CD14-positive monocyte (primary cell): ENCODE data around the gene ZNF774. TPM values are rescaled to one million over a fixed set of nuclear protein-coding genes. Genes with fewer than 3 reads are reported as not detected.

ENCODE experiments used
- DNase-seq, 3 donors: peaks; one replicate each; pipeline ENCODE4 v3.0.0-alpha.2; 2011 to 2022
- H2AFZ ChIP-seq: 2 replicates; pipeline ENCODE4 v1.6.0; 2012; ENCODE audit warnings: mild to moderate bottlenecking, low read depth, low read length, inconsistent platforms; ENCODE audit not compliant: insufficient read depth, poor library complexity, severe bottlenecking
- H3K27ac ChIP-seq, 2 donors: 1 replicate in 1 of 2; 2 replicates in 1 of 2; pipeline ENCODE4 v1.5.1; 2012 to 2013; ENCODE audit warnings: low read length in 2 of 2, control low read depth in 1 of 2, inconsistent platforms in 1 of 2, low read depth in 1 of 2, mild to moderate bottlenecking in 1 of 2
- H3K27me3 ChIP-seq, 2 donors: one replicate each; pipeline versions ENCODE4 v1.6.0 to v1.6.1; 2011 to 2013; ENCODE audit warnings: low read length in 2 of 2; ENCODE audit not compliant: control insufficient read depth in 2 of 2, insufficient read depth in 2 of 2
- H3K36me3 ChIP-seq, 2 donors: replicated peaks in 1 of 2; 1 replicate in 1 of 2; 2 replicates in 1 of 2; pipeline versions ENCODE4 v1.5.1 to v1.6.1; 2012 to 2013; ENCODE audit warnings: low read length in 2 of 2, control low read depth in 1 of 2, inconsistent platforms in 1 of 2, mild to moderate bottlenecking in 1 of 2; ENCODE audit not compliant: insufficient read depth in 2 of 2, control insufficient read depth in 1 of 2
- H3K4me1 ChIP-seq, 2 donors: 1 replicate in 1 of 2; 2 replicates in 1 of 2; pipeline versions ENCODE4 v1.5.1 to v1.6.1; 2012 to 2013; ENCODE audit warnings: low read length in 2 of 2, control low read depth in 1 of 2, inconsistent platforms in 1 of 2, mild to moderate bottlenecking in 1 of 2, moderate library complexity in 1 of 2; ENCODE audit not compliant: insufficient read depth in 2 of 2, control insufficient read depth in 1 of 2
- H3K4me2 ChIP-seq: replicated peaks from 2 replicates; pipeline ENCODE3; 2012; ENCODE audit warnings: low read length, moderate library complexity, mild to moderate bottlenecking; ENCODE audit not compliant: poor library complexity, severe bottlenecking; ENCODE audit errors: extremely low read depth
- H3K4me3 ChIP-seq, 3 experiments: fragments of 200-600 bp in 1 of 3; sonication (generic) in 1 of 3; replicated peaks in 1 of 3; 1 replicate in 2 of 3; 2 replicates in 1 of 3; pipeline ENCODE4 v1.5.1; 2011 to 2013; ENCODE audit warnings: low read length in 3 of 3, mild to moderate bottlenecking in 3 of 3, control low read depth in 2 of 3, low read depth in 2 of 3, inconsistent platforms in 1 of 3, moderate library complexity in 1 of 3
- H3K79me2 ChIP-seq: 2 replicates; pipeline ENCODE4 v1.6.0; 2012; ENCODE audit warnings: mild to moderate bottlenecking, control low read depth, inconsistent platforms, low read length, moderate library complexity; ENCODE audit not compliant: insufficient read depth
- H3K9ac ChIP-seq: 2 replicates; pipeline ENCODE4 v1.6.0; 2017; ENCODE audit warnings: low read length, mild to moderate bottlenecking; ENCODE audit not compliant: insufficient read depth, poor library complexity, severe bottlenecking
- H3K9me3 ChIP-seq, 2 donors: replicated peaks in 1 of 2; 1 replicate in 1 of 2; 2 replicates in 1 of 2; pipeline versions ENCODE4 v1.5.1 to v1.6.1; 2012 to 2013; ENCODE audit warnings: low read length in 2 of 2, control low read depth in 1 of 2; ENCODE audit not compliant: control insufficient read depth in 1 of 2, insufficient read depth in 1 of 2
- H4K20me1 ChIP-seq: 2 replicates; pipeline ENCODE4 v1.6.0; 2012; ENCODE audit warnings: mild to moderate bottlenecking, low read length, control low read depth, moderate library complexity; ENCODE audit not compliant: insufficient read depth
- H3K27ac Mint-ChIP-seq, 7 donors: one replicate each; pipeline ENCODE4 v1.8.0; 2020; ENCODE audit warnings: mild to moderate bottlenecking in 7 of 7, mixed read lengths in 7 of 7, moderate library complexity in 6 of 7, inconsistent platforms in 2 of 7
- H3K27me3 Mint-ChIP-seq, 3 donors: one replicate each; pipeline ENCODE4 v1.8.0; 2021 to 2022; ENCODE audit warnings: low read depth in 3 of 3, mild to moderate bottlenecking in 3 of 3, mixed read lengths in 3 of 3, moderate library complexity in 3 of 3, inconsistent platforms in 1 of 3
- H3K36me3 Mint-ChIP-seq, 2 donors: one replicate each; pipeline ENCODE4 v1.8.0; 2020; ENCODE audit warnings: mixed read lengths in 2 of 2, inconsistent platforms in 1 of 2, mild to moderate bottlenecking in 1 of 2
- H3K4me1 Mint-ChIP-seq: one replicate; pipeline ENCODE4 v1.8.0; 2020; ENCODE audit warnings: mild to moderate bottlenecking, mixed read lengths
- H3K4me3 Mint-ChIP-seq, 2 donors: one replicate each; pipeline ENCODE4 v1.8.0; 2020; ENCODE audit warnings: mild to moderate bottlenecking in 2 of 2, mixed read lengths in 2 of 2, moderate library complexity in 1 of 2
- H3K9me3 Mint-ChIP-seq, 7 donors: one replicate each; pipeline ENCODE4 v1.8.0; 2020 to 2022; ENCODE audit warnings: mixed read lengths in 7 of 7, mild to moderate bottlenecking in 6 of 7, moderate library complexity in 6 of 7, inconsistent platforms in 2 of 7
- WGBS: methylation state at CpG from one replicate; pipeline ENCODE4 v1.1.5; 2013; ENCODE audit warnings: missing lambda C conversion rate; ENCODE audit not compliant: insufficient coverage; 5-methylcytosine and 5-hydroxymethylcytosine counted together
- intact Hi-C, 2 donors: fragments of 100-400 bp; cut with micrococcal nuclease; formaldehyde crosslinking; loops; one replicate each; pipeline versions ENCODE4 v1.15.0 to v1.15.1; 2023
- polyA plus RNA-seq, 3 donors: library from polyadenylated mRNA; depleted of rRNA in 1 of 3; unstranded in 2 of 3; stranded (reverse) in 1 of 3; fragments of 300-500 nt in 2 of 3; fragments of >200 nt in 1 of 3; fragmentation: Illumina TruSeq in 2 of 3; gene quantifications; 1 replicate in 2 of 3; 2 replicates in 1 of 3; pipeline ENCODE4 v1.2.3, GENCODE V29; 2012 to 2021
- TF ChIP-seq, protein P1 (sequence below): fragments of 200-600 bp; IDR thresholded peaks from one replicate; pipeline ENCODE4 v1.8.0; 2022; ENCODE audit warnings: antibody characterized with exemption, mild to moderate bottlenecking

ZNF774 gene
- polyA plus RNA-seq, 3 donors = 0.12 to 0.23 TPM; not detected in 1

DNA sequence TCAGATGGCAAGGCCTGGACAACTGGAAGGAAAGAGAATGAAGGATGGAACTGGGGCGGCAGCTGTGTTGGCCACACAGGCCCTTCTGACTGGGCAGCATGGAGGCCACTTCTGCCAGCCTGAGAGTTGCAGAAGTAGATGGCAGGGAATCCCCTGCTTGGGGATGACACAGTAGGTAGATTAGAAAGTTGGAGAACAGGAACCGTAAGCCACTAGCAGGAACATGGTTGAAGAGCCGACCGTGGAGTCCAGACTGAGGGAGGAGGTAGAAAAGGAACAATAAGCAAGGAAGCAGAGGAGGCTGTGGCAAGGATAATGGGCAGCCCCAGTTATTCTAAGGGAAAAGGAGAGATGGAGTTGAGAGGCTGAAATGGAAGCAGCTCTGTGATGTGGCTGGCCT is 26.4 kb upstream of the ZNF774 start:
- H3K4me1 Mint-ChIP-seq = peaks cover 28% of the 10 kb centered on the region
- Histone ChIP-seq H3K79me2 (no peaks in the 10 kb centered on the region), H3K4me1 (peaks cover 25 to 29% of the 10 kb centered on the region in 2 donors), H3K9me3 (no peaks in the 10 kb centered on the region), H2AFZ (peak overlapping the region; percentile 38), H3K4me3 (no peak overlapping the region), H3K36me3 (no peaks in the 10 kb centered on the region), H4K20me1 (no peaks in the 10 kb centered on the region), H3K27me3 (no peaks in the 10 kb centered on the region), H3K9ac (no peak overlapping the region), H3K27ac (peak overlapping the region; percentile 19 to 45), H3K4me2 (no peak overlapping the region)
- TF ChIP-seq, protein P1, sequence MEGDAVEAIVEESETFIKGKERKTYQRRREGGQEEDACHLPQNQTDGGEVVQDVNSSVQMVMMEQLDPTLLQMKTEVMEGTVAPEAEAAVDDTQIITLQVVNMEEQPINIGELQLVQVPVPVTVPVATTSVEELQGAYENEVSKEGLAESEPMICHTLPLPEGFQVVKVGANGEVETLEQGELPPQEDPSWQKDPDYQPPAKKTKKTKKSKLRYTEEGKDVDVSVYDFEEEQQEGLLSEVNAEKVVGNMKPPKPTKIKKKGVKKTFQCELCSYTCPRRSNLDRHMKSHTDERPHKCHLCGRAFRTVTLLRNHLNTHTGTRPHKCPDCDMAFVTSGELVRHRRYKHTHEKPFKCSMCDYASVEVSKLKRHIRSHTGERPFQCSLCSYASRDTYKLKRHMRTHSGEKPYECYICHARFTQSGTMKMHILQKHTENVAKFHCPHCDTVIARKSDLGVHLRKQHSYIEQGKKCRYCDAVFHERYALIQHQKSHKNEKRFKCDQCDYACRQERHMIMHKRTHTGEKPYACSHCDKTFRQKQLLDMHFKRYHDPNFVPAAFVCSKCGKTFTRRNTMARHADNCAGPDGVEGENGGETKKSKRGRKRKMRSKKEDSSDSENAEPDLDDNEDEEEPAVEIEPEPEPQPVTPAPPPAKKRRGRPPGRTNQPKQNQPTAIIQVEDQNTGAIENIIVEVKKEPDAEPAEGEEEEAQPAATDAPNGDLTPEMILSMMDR = no peak
- 23% methylated on average over 4 of the region's 4 CpGs for WGBS
- peak; percentile 62 to 89 (median 69) for DNase-seq
- peak overlapping the region; percentile 56 to 93 (median 87) for H3K27ac Mint-ChIP-seq
- H3K9me3 Mint-ChIP-seq = no peaks in the 10 kb centered on the region
- H3K27me3 Mint-ChIP-seq = peaks cover 0 to 3% (median 3%) of the 10 kb centered on the region in 3 donors
- intact Hi-C loops = loop anchor here (5.0 to 10.0 kb wide), 3 partner anchors 42 to 159 kb away; no protein-coding TSS in a partner anchor
- H3K36me3 Mint-ChIP-seq = no peaks in the 10 kb centered on the region
- peak overlapping the region in 1 of 2 donors; percentile 61 for H3K4me3 Mint-ChIP-seq

DNA sequence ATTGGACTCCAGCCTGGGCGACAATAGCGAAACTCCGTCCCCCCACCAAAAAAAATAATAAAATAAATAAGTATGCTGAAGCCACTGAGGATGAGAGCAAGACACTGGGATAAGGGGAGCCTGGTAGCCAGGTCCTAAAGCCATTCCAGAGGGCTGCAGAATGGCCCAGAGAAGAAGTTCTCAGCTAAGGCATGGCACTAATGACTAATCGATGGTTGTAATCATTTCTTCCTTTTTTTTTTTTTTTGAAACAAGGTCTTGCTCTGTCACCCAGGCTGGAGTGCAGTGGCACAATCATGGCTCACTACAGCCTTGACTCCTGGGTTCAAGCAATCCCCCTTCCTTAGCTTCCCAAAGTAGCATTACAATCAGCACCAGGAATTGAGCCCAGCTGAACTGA is 25.6 kb upstream of the ZNF774 start:
- TF ChIP-seq, protein P1 = no peak
- Mint-ChIP-seq H3K27ac (peak overlapping the region in 3 of 7 donors; percentile 18 to 90 (median 19)), H3K9me3 (no peaks in the 10 kb centered on the region), H3K36me3 (no peaks in the 10 kb centered on the region), H3K27me3 (peaks cover 0 to 3% (median 3%) of the 10 kb centered on the region in 3 donors), H3K4me3 (no peak overlapping the region), H3K4me1 (peaks cover 28% of the 10 kb centered on the region)
- intact Hi-C loops = loop anchor here (5.0 to 10.0 kb wide), 3 partner anchors 41 to 158 kb away; no protein-coding TSS in a partner anchor
- H3K36me3 ChIP-seq = no peaks in the 10 kb centered on the region
- H3K27ac ChIP-seq = no peak overlapping the region
- H3K4me1 ChIP-seq = peaks cover 25 to 29% of the 10 kb centered on the region in 2 donors
- H3K9ac ChIP-seq = no peak overlapping the region
- H3K27me3 ChIP-seq = no peaks in the 10 kb centered on the region
- WGBS = 29% methylated on average over 1 of the region's 4 CpGs
- no peaks in the 10 kb centered on the region for H4K20me1 ChIP-seq
- no peaks in the 10 kb centered on the region for H3K9me3 ChIP-seq
- H2AFZ ChIP-seq = no peak overlapping the region
- DNase-seq = peak in 1 of 3 donors; percentile 58
- no peak overlapping the region for H3K4me3 ChIP-seq
- H3K4me2 ChIP-seq = no peak overlapping the region
- H3K79me2 ChIP-seq = no peaks in the 10 kb centered on the region
